ENCODE data around the gene KCNH2. TPM values are rescaled to one million over a fixed set of nuclear protein-coding genes. Genes with fewer than 3 reads are reported as not detected.

KCNH2 gene
- total and polyA plus RNA-seq, 2 of the 13 experiments (the other 11 are each of a cell fraction or from before 2014, with no cell fraction given), result 0.09 to 0.11 TPM

DNA sequence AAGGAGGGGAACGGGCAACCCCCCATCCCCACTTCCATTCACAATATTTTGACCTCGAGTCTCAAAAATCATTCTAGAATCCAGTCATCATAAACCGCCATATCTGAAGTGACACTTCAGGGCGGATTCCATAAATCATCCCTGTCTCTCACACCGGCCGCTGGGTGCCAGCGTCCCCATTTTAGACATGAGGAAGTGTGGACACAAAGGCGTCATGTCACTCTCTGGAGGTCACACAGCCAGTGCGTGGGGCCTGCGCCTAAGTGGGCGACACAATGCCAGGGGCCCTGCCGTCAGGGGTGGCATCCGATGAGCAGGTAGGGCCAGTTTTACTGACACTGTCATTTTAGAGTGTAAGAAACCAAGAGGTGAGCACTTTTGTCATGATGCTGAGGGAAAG, 19.5 kb downstream of the KCNH2 start:
- Histone ChIP-seq H3K27ac (ENCODE audit: extremely low read length, insufficient read depth, low read length) (no peak overlapping the region), H3K79me2 (ENCODE audit: insufficient read depth, low read length) (no peaks in the 10 kb centered on the region), H3K9ac (ENCODE audit: insufficient read depth, low read depth, low read length) (no peak overlapping the region), H3K9me3 (ENCODE audit: low read length) (no peaks in the 10 kb centered on the region), H3K4me3 (replicated peaks in 1 of 3; ENCODE audit: insufficient read depth in 1 of 3, low read depth in 2 of 3, low read length in 3 of 3) (no peak overlapping the region), H3K36me3 (replicated peaks in 1 of 2; ENCODE audit: control insufficient read depth in 1 of 2, insufficient read depth in 2 of 2, low read length in 2 of 2) (no peaks in the 10 kb centered on the region), H2AFZ (ENCODE audit: low read length) (no peak overlapping the region), H3K4me2 (ENCODE audit: low read depth, low read length) (no peak overlapping the region), H4K20me1 (ENCODE audit: insufficient read depth, low read length) (no peaks in the 10 kb centered on the region), H3K27me3 (ENCODE audit: control insufficient read depth in 1 of 2, insufficient read depth in 2 of 2, low read length in 2 of 2) (peaks cover 10 to 38% of the 10 kb centered on the region in 2 experiments; a peak in 3 of 5 replicates), H3K4me1 (ENCODE audit: insufficient read depth, low read length) (no peaks in the 10 kb centered on the region)
- ATAC-seq (no peak), DNase-seq (ENCODE audit: low spot score) (no peak), FAIRE-seq (no peak)
- intact Hi-C loops (cut with micrococcal nuclease; ENCODE audit: unreplicated experiment), result no loop called here
- WGBS (ENCODE audit: low lambda C conversion rate), result 41% methylated on average over 13 of the region's 13 CpGs
- in situ Hi-C loops (cut with HindIII; ENCODE audit: extremely low pct_ligation_motif_present, low pct_unique_long_range_greater_than_20kb), result no loop called here
- no TSS peak for BruUV-seq (replicated peaks)
- CTCF ChIA-PET (ENCODE audit: low intra/inter-chr PET ratio, low total read pairs), result no interaction called here
- POLR2A ChIA-PET, result no interaction called here
- TF ChIP-seq, protein P1, sequence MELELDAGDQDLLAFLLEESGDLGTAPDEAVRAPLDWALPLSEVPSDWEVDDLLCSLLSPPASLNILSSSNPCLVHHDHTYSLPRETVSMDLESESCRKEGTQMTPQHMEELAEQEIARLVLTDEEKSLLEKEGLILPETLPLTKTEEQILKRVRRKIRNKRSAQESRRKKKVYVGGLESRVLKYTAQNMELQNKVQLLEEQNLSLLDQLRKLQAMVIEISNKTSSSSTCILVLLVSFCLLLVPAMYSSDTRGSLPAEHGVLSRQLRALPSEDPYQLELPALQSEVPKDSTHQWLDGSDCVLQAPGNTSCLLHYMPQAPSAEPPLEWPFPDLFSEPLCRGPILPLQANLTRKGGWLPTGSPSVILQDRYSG (CRISPR knock-in tag; IDR thresholded peaks at IDR 0.05), result no peak

- ATAC-seq, result no peak
- FAIRE-seq, result no peak
- ChIA-PET CTCF (ENCODE audit: low intra/inter-chr PET ratio, low total read pairs) (no interaction called here), POLR2A (no interaction called here)
- TF ChIP-seq RFX3 (CRISPR knock-in tag; IDR thresholded peaks at IDR 0.05) (no peak), SP2 (CRISPR knock-in tag; IDR thresholded peaks at IDR 0.05) (no peak), ZSCAN12 (CRISPR knock-in tag; IDR thresholded peaks at IDR 0.05) (no peak), ZNF615 (CRISPR knock-in tag; IDR thresholded peaks at IDR 0.05; ENCODE audit: borderline replicate concordance) (no peak), REL (CRISPR knock-in tag; conservative IDR thresholded peaks at IDR 0.05) (no peak), ZNF580 (CRISPR knock-in tag; IDR thresholded peaks at IDR 0.05; ENCODE audit: borderline replicate concordance, low read depth) (no peak), SALL2 (CRISPR knock-in tag; IDR thresholded peaks at IDR 0.05) (no peak), ZNF33A (CRISPR knock-in tag; IDR thresholded peaks at IDR 0.05; ENCODE audit: borderline replicate concordance) (no peak), CTCF (CRISPR knock-in tag; IDR thresholded peaks at IDR 0.05) (no peak), TBP (CRISPR knock-in tag; IDR thresholded peaks at IDR 0.05) (no peak), SP4 (CRISPR knock-in tag; IDR thresholded peaks at IDR 0.05) (no peak), KLF11 (CRISPR knock-in tag; IDR thresholded peaks at IDR 0.05) (no peak)
- TF ChIP-seq, protein P2, sequence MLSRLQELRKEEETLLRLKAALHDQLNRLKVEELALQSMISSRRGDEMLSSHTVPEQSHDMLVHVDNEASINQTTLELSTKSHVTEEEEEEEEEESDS (CRISPR knock-in tag; IDR thresholded peaks at IDR 0.05; ENCODE audit: borderline replicate concordance), result no peak
- intact Hi-C loops (cut with micrococcal nuclease; ENCODE audit: unreplicated experiment) (no loop called here), in situ Hi-C loops (cut with HindIII; ENCODE audit: extremely low pct_ligation_motif_present, low pct_unique_long_range_greater_than_20kb) (no loop called here)
- BruUV-seq (replicated peaks), result no TSS peak
- no peak overlapping the region for H3K4me3 ChIP-seq (replicated peaks in 1 of 3; ENCODE audit: insufficient read depth in 1 of 3, low read depth in 2 of 3, low read length in 3 of 3)
- H3K9me3 ChIP-seq (ENCODE audit: low read length), result no peaks in the 10 kb centered on the region
- peaks cover 11 to 43% of the 10 kb centered on the region in 2 experiments; a peak in 3 of 5 replicates for H3K27me3 ChIP-seq (ENCODE audit: control insufficient read depth in 1 of 2, insufficient read depth in 2 of 2, low read length in 2 of 2)
- H2AFZ ChIP-seq (ENCODE audit: low read length), result no peak overlapping the region
- H3K36me3 ChIP-seq (replicated peaks in 1 of 2; ENCODE audit: control insufficient read depth in 1 of 2, insufficient read depth in 2 of 2, low read length in 2 of 2), result no peaks in the 10 kb centered on the region
- H4K20me1 ChIP-seq (ENCODE audit: insufficient read depth, low read length), result no peaks in the 10 kb centered on the region
- no peak overlapping the region for H3K9ac ChIP-seq (ENCODE audit: insufficient read depth, low read depth, low read length)
- 85% methylated on average over 25 of the region's 74 CpGs for WGBS (ENCODE audit: low lambda C conversion rate)
- H3K27ac ChIP-seq (ENCODE audit: extremely low read length, insufficient read depth, low read length), result no peak overlapping the region
- DNase-seq (ENCODE audit: low spot score), result no peak
- no peaks in the 10 kb centered on the region for H3K79me2 ChIP-seq (ENCODE audit: insufficient read depth, low read length)
- no peak overlapping the region for H3K4me2 ChIP-seq (ENCODE audit: low read depth, low read length)
- H3K4me1 ChIP-seq (ENCODE audit: insufficient read depth, low read length), result no peaks in the 10 kb centered on the region
Measured at GRCh38 chr7:150958062-150958552, 20.0 kb downstream of the KCNH2 start.

Measured in HepG2 (cell line).